Sigmoid colon (tissue), 4 donors: ENCODE results near the gene MICAL2.

Experiments
- CTCF ChIP-seq, 4 experiments: fragments of 450-650 bp in 3 of 4; fragments of 200-600 bp in 1 of 4; IDR thresholded peaks; one replicate each; pipeline ENCODE4 v1.5.1; 2016 to 2019; ENCODE audit warnings: antibody characterized with exemption in 4 of 4, mild to moderate bottlenecking in 3 of 4, moderate library complexity in 2 of 4
- POLR2A ChIP-seq, 2 donors: fragments of 450-650 bp; IDR thresholded peaks; one replicate each; pipeline ENCODE4 v1.6.1; 2016; ENCODE audit warnings: antibody characterized with exemption in 2 of 2, mild to moderate bottlenecking in 2 of 2, moderate library complexity in 2 of 2
- POLR2AphosphoS5 ChIP-seq, 4 donors: sonication (generic); formaldehyde crosslinking; IDR thresholded peaks; one replicate each; pipeline ENCODE4 v1.6.1; 2017; ENCODE audit warnings: antibody characterized with exemption in 4 of 4

DNA sequence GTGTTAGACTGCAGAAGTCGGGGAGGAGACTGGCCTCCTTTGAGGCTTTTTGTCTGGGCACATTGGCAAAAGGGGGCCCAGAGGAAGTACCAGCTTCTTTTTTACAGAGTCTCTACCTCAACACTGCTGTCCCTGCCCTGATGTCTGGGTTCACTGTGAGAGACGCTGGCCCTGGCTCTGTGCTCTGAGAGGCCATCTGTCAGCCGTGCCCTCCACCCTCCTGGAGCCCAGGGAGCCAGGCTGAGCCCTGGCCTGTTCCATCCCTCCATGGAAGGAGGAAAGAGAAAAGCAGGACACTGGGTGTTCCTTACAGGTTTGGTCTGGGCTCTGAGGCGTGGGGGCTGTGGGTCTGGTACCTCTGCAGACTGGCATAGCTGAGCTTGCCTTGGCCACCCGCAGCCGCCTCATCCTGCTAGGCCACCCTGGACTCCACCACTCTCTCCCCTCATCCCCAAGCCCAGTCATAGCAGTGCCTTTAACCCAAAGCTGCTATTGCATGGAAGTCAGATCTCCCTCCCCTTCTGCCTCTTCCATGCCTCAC lies 161.5 kb downstream of the MICAL2 start:
- no peak for TF ChIP-seq CTCF (IDR thresholded peaks at IDR 0.05)
- TF ChIP-seq POLR2A (IDR thresholded peaks at IDR 0.05): no peak
- no peak for TF ChIP-seq POLR2AphosphoS5 (IDR thresholded peaks at IDR 0.05)
